GM18511 (cell line): ENCODE results near the gene SLC4A3.
A peak's percentile ranks its signal among the peaks of the same experiment; 100 is the strongest.
"Not testable (repeated sequence)": the region's sequence is repeated elsewhere in the genome, so short reads cannot be mapped to it uniquely, and the experiment has no call there.

Source experiments
- ATAC-seq: cut with Tn5 transposase; IDR thresholded peaks from one replicate; pipeline ENCODE4 v1.9.1; 2021; ENCODE audit warnings: mild to moderate bottlenecking, moderate library complexity; ENCODE audit not compliant: unreplicated experiment

Gene SLC4A3

GRCh38 chr2:219644801-219645480 lies 17.5 kb downstream of the SLC4A3 start:
- ATAC-seq = no peak

GRCh38 chr2:219645631-219646527 lies 18.4 kb downstream of the SLC4A3 start:
- no peak for ATAC-seq

- ATAC-seq = no peak
Observed at GRCh38 chr2:219648176-219648575, 20.7 kb downstream of the SLC4A3 start.

GRCh38 chr2:219648963-219649362 lies 21.5 kb downstream of the SLC4A3 start:
- no peak for ATAC-seq

- ATAC-seq = no peak
Observed at GRCh38 chr2:219650426-219651248, 23.2 kb downstream of the SLC4A3 start.

- ATAC-seq = not testable (repeated sequence)
Observed at GRCh38 chr2:219651656-219652055, 24.2 kb downstream of the SLC4A3 start.

- no peak for ATAC-seq
Observed at GRCh38 chr2:219656526-219656925, 29.1 kb downstream of the SLC4A3 start.

GRCh38 chr2:219658196-219658846 lies 30.9 kb downstream of the SLC4A3 start:
- ATAC-seq = no peak

GRCh38 chr2:219658874-219659273 lies 31.4 kb downstream of the SLC4A3 start:
- no peak for ATAC-seq

GRCh38 chr2:219661197-219661954 lies 33.9 kb downstream of the SLC4A3 start:
- peak; percentile 91 for ATAC-seq

GRCh38 chr2:219661955-219662395 lies 34.5 kb downstream of the SLC4A3 start:
- peak; percentile 15 for ATAC-seq

- ATAC-seq = no peak
Observed at GRCh38 chr2:219662566-219662965, 35.1 kb downstream of the SLC4A3 start.

- no peak for ATAC-seq
Observed at GRCh38 chr2:219663116-219663762, 35.8 kb downstream of the SLC4A3 start.

GRCh38 chr2:219664041-219664440 lies 36.6 kb downstream of the SLC4A3 start:
- ATAC-seq = no peak

GRCh38 chr2:219664944-219665343 lies 37.5 kb downstream of the SLC4A3 start:
- no peak for ATAC-seq

- no peak for ATAC-seq
Observed at GRCh38 chr2:219665926-219666325, 38.5 kb downstream of the SLC4A3 start.

GRCh38 chr2:219668316-219668715 lies 40.9 kb downstream of the SLC4A3 start:
- no peak for ATAC-seq

GRCh38 chr2:219670386-219670785 lies 43.0 kb downstream of the SLC4A3 start:
- ATAC-seq = no peak

- ATAC-seq = no peak
Observed at GRCh38 chr2:219671279-219671678, 43.8 kb downstream of the SLC4A3 start.
